Epithelial cell of esophagus (primary cell): Measurements from ENCODE around the gene CA11.

ENCODE experiments used
- DNase-seq: peaks from one replicate; pipeline ENCODE4 v3.0.0; 2010; ENCODE audit warnings: low read depth
- H3K4me3 ChIP-seq: 2 replicates; pipeline ENCODE4 v1.5.1; 2011; ENCODE audit warnings: mild to moderate bottlenecking, low read length, control low read depth
- TF ChIP-seq, protein P1 (sequence below): IDR thresholded peaks from 2 replicates; pipeline ENCODE4 v1.5.1; 2011; ENCODE audit warnings: low read depth, mild to moderate bottlenecking, low read length, control low read depth, inconsistent platforms; ENCODE audit not compliant: insufficient read depth; ENCODE audit errors: missing control alignments

Gene CA11

DNA sequence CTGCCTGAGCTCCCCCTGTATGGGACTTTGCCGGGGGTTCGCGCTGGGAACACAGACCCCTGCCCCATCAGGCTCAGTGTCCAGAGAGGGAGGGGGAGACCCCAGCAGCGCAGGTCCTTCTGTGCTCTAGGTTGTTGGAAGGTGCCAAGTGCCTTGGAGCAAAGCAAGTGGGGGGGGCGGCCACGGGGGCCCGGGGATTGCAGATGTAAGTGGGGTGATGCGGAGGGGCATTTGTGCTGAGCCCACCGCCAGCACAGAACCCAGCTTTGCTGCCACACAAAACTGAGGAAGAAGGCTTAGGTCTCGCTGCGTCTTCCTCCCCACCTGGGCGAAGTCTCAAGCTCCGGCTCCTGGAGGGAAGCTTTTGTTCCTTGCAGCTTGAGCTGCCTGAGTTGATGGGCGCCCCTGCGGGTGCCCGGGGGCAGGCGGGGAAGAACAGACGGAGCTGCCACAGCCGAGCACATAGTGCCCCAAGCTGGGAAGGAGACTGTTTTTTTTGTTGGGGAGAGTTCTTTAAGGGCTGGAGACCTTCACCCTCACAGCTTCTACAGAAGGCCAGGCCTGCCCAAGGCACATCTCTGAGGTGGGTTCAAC lies 28.3 kb upstream of the CA11 start:
- TF ChIP-seq, protein P1, sequence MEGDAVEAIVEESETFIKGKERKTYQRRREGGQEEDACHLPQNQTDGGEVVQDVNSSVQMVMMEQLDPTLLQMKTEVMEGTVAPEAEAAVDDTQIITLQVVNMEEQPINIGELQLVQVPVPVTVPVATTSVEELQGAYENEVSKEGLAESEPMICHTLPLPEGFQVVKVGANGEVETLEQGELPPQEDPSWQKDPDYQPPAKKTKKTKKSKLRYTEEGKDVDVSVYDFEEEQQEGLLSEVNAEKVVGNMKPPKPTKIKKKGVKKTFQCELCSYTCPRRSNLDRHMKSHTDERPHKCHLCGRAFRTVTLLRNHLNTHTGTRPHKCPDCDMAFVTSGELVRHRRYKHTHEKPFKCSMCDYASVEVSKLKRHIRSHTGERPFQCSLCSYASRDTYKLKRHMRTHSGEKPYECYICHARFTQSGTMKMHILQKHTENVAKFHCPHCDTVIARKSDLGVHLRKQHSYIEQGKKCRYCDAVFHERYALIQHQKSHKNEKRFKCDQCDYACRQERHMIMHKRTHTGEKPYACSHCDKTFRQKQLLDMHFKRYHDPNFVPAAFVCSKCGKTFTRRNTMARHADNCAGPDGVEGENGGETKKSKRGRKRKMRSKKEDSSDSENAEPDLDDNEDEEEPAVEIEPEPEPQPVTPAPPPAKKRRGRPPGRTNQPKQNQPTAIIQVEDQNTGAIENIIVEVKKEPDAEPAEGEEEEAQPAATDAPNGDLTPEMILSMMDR: no peak
- DNase-seq: no peak
- no peak overlapping the region for H3K4me3 ChIP-seq

DNA sequence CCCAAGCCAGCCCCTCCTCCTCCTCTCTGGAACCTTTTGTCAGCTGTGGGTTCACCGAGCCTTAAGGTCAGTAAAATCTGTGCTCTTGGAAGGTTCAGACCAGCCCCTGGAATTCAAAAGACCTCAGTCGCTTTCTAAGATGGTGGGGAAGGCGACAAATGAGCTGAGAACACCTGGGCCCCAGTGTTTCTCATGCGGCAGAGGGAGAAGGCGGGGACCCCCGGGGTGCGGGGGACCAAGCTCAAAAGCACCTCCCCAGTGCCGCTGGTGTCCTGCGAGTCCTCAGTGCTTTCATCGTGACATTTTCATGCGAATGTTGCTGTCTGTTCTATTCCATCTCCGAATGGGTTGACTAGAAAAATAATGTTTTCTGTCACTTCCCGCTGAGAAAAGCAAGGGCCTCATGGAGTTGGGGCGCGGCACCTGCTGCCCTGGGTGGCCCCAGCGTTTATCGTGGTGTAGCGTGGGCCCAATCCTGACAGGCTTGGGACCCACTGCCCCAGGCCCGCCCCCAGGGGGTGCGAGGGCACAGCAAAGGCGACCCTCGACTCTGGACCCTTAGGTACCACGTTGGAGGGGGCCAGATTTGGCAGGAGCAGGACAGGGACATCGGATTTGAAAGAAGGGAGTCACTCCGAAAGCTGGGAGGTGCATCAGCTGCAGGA lies 27.6 kb upstream of the CA11 start:
- H3K4me3 ChIP-seq: no peak overlapping the region
- TF ChIP-seq, protein P1: no peak

DNA sequence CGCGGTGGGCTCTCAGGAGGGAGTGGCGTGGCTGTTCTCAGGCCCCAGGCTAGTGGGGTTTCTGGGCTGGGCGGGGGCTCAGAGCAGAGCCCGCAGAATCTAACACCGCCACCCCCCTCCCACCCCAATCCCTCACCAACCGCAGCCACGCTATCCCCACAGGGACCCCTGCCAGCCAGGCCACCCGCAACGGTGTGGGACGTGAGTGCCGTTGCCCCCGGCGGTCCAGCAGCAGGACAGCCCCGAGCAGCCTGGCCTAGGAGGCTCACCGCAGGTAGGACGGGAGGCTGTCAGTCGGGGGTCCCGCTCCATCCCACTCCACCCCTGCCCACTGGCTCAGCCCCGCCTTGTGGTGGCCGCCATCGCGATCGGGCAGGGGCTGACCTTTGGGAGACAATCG lies 27.0 kb upstream of the CA11 start, which contains the start of gene NTN5:
Gene NTN5 (minus strand): TSS at position 24 of the 400 bp plus-strand sequence. CDS start 2,031 bp downstream, outside the sequence.
- H3K4me3 ChIP-seq: no peak within 1 kb of the TSS
- TF ChIP-seq, protein P1: no peak
- DNase-seq: no peak

More for the DNA sequence above, 27.6 kb upstream of the CA11 start:
- DNase-seq: no peak

DNA sequence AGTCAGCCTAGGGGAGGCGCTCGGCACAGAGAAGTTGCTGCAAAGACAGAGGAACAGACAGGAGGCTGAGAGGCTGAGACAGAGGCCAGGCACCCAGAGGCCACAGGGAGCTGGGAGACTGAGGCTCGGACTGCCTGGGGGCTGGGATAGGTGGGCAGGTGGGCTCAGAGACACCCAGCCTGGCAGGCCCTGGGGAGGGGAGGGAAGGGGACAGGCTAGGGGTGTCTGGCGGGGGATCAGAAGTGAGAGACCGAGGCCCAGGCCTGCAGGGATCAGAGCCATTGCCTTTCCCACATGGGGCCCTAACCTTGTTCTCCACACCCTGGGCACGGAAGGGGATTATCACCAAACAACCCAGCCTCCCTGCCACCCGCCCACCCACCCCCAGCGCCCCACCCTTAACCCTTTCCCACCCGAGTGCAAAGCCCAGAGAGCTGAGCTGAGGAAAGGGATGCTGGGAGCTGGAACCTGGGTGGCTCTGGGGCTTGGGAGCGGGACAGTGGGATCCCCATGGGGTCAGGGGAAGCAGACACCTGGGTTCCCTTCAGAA lies 25.5 kb upstream of the CA11 start:
- DNase-seq: no peak
- TF ChIP-seq, protein P1: no peak

DNA sequence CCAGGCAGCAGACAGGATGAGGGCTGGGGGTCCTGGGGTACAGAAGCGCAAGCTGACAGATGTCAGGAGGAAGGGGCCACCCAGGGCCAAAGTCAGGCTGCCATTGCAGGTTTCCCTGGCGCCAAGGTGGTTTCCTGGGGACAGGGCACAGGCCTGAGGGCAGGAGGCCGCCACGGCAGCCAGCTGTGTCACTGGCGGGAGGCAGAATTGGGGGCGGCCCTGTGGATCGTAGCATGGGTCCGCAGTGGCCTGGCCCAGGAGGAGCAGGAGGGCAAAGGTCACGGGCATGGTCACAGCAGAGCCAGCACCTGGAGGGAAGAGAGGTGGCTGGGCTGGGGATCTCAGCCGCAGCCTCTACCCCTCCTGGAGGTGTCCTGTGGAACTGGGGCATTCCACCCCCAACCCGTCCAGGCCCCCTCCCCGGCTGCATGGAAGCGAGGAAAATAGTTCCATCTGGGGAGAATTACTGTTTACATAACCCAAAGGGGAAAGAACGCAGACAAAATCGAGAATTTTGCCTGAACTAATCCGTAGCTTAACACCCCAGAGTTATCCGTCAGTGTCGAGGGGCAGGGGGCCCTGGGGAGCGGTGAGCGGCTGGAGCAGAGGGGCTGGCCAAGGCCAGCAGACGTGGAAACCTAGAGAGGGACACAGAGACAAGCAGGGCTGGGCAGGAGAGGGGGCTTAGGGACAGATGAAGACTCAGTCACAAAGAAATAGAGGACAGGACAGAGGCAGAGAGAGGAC lies 24.9 kb upstream of the CA11 start:
- no peak for DNase-seq
- H3K4me3 ChIP-seq: no peak overlapping the region
- TF ChIP-seq, protein P1: no peak

More for the DNA sequence above, 25.5 kb upstream of the CA11 start:
- H3K4me3 ChIP-seq: no peak overlapping the region

DNA sequence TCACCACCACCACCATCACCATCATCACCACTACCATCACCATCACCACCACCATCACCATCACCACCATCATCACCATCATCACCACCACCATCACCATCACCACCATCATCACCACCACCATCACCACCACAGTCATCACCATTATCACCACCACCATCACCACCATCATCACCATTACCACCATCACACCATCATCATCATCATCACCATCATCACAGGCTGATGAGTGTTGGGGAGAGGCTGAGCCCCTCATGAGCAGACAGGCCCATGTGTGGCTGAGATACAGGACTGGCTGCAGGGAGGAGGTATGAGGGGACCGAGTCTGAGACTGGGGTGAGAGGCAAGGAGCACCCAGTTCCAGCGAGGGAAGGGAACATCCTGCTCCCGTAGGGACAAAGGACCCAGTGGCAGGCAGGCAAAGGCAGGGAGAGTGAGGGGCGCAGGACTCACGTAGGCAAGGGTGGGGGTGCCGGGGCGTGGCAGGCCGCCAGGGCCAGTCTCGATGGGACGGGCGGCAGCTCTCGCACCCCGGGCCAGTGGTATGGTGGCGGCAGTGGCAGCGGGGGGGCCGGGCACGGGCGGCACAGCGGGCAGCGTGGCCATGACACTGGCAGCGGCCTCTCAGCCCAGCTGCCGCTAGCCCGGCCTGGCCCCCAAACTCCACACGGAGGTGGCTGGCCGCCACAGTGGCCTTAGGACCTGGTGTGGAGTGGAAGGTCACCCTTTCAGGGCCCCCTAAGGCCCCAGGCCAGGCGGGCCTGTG lies 24.1 kb upstream of the CA11 start:
- no peak overlapping the region for H3K4me3 ChIP-seq
- TF ChIP-seq, protein P1: no peak
- DNase-seq: no peak
